ENCODE results near the gene NCAM1. TPM values are rescaled to one million over a fixed set of nuclear protein-coding genes. Genes with fewer than 3 reads are reported as not detected.

NCAM1 gene
- total RNA-seq, 1 donor from 2014 or later, result 3.1 TPM

DNA sequence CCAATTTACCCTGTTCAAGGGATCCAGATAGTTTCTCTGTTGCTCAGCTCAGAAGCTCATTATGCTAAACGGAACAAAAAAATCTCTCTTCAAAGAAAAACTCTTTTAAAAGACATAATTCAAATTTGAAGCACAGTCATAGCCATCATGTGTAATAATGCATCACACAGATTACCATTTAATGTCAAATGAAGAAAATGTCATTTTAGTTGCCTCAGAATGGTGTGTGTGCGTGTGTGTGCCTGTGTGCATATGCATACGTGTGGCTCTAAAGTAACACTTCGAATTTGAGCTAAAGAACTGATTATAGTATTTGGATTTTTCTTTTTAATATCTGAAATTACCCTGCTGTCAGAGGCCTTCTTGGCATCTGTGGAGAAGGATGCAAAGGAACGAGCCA, 363.0 kb downstream of the NCAM1 start:
- no peak overlapping the region for H3K4me3 ChIP-seq (ENCODE audit: low read depth, low read length)
- no peak for DNase-seq (ENCODE audit: low read depth)
- TF ChIP-seq, protein P1, sequence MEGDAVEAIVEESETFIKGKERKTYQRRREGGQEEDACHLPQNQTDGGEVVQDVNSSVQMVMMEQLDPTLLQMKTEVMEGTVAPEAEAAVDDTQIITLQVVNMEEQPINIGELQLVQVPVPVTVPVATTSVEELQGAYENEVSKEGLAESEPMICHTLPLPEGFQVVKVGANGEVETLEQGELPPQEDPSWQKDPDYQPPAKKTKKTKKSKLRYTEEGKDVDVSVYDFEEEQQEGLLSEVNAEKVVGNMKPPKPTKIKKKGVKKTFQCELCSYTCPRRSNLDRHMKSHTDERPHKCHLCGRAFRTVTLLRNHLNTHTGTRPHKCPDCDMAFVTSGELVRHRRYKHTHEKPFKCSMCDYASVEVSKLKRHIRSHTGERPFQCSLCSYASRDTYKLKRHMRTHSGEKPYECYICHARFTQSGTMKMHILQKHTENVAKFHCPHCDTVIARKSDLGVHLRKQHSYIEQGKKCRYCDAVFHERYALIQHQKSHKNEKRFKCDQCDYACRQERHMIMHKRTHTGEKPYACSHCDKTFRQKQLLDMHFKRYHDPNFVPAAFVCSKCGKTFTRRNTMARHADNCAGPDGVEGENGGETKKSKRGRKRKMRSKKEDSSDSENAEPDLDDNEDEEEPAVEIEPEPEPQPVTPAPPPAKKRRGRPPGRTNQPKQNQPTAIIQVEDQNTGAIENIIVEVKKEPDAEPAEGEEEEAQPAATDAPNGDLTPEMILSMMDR (conservative IDR thresholded peaks at IDR 0.05; ENCODE audit: low read depth, low read length), result no peak
